PC-9 (cell line): ENCODE measurements around the gene SLC25A29.

Experiments
- EZH2 ChIP-seq: fragments of 200-600 bp; sonication (generic); IDR thresholded peaks from 2 replicates; pipeline ENCODE4 v1.8.0; 2017; ENCODE audit warnings: antibody characterized with exemption, low read depth
- TF ChIP-seq, protein P1 (sequence below): fragments of 200-600 bp; sonication (generic); conservative IDR thresholded peaks from 2 replicates; pipeline ENCODE4 v1.6.1; 2017; ENCODE audit warnings: mixed run types, antibody characterized with exemption, mild to moderate bottlenecking, moderate library complexity

DNA sequence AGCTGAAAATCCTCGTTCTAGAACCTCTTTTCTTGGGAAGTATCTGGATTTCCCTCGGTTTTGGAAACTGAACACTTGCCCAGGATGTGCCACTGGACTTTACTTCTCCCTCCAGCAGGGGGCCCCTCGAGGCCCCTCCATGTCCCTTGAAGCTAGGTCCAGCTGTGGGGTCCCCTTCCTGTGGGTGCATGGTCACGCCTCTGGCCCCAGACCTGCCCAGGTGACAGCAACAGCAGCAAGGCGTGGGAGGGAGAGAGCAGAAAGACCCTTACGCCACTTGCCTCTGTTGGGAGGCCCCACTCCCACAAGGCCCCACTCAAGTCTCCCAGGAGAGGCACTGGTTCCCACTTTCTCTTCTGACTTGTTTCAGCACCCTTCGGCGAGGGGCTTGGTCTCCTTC, 3.1 kb downstream of the SLC25A29 start:
- no peak for TF ChIP-seq EZH2
- TF ChIP-seq, protein P1, sequence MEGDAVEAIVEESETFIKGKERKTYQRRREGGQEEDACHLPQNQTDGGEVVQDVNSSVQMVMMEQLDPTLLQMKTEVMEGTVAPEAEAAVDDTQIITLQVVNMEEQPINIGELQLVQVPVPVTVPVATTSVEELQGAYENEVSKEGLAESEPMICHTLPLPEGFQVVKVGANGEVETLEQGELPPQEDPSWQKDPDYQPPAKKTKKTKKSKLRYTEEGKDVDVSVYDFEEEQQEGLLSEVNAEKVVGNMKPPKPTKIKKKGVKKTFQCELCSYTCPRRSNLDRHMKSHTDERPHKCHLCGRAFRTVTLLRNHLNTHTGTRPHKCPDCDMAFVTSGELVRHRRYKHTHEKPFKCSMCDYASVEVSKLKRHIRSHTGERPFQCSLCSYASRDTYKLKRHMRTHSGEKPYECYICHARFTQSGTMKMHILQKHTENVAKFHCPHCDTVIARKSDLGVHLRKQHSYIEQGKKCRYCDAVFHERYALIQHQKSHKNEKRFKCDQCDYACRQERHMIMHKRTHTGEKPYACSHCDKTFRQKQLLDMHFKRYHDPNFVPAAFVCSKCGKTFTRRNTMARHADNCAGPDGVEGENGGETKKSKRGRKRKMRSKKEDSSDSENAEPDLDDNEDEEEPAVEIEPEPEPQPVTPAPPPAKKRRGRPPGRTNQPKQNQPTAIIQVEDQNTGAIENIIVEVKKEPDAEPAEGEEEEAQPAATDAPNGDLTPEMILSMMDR: no peak; the same call in 1 of the 2 replicates
